LNCaP clone FGC (cell line): ENCODE results near the gene CAMK2A.

Experiments used
- DNase-seq: peaks from one replicate; pipeline ENCODE4 v3.0.0-alpha.2; 2011; ENCODE audit warnings: low read depth
- H3K4me3 ChIP-seq: 2 replicates; pipeline ENCODE4 v1.5.1; 2011; ENCODE audit warnings: mild to moderate bottlenecking, low read depth, low read length, control low read depth
- TF ChIP-seq, protein P1 (sequence below): IDR thresholded peaks from 2 replicates; pipeline ENCODE4 v1.5.1; 2012; ENCODE audit warnings: mild to moderate bottlenecking; ENCODE audit not compliant: control insufficient read depth, insufficient read depth; ENCODE audit errors: extremely low read depth

CAMK2A gene

DNA sequence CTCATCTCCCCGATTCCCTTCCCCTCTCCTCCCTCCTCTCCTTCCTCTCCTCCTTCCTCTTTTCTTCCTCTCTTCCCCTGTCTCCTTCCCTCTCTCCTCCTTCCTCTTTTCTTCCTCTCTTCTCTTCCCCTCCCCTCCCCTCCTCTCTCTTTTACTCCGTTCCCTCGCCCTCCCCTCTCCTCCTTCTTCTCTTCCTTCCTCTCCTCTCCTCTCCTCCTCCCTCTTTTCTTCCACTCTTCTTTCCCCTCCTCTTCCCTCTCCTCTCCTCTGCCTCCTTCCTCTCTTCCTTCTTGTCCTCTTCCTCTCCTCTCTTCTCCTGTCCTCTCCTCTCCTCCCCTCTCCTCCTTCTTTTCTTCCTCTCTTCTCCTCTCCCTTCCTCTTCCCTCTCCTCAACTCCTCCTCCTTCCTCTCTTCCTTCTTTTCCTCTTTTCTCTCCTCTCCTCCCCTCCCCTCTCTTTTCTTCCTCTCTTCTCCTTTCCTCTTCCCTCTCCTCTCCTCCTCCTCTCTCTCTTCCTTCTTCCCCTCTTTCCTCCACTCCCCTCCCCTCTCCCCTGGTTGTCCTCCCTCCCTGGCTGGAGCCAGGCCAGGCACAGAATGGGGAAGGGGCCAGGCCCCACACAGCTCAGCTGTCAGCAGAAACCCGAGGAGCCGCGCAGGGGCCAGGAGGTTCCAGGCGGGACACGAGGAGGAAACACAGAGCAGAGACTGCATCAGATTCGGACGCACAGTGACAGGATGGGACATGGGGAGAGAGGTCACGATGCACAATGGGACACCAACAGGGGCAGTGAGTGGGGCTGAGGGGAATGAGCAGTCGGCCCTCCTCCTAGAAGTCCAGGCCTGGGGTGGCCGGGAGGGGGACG is 48.0 kb downstream of the CAMK2A start:
- TF ChIP-seq, protein P1, sequence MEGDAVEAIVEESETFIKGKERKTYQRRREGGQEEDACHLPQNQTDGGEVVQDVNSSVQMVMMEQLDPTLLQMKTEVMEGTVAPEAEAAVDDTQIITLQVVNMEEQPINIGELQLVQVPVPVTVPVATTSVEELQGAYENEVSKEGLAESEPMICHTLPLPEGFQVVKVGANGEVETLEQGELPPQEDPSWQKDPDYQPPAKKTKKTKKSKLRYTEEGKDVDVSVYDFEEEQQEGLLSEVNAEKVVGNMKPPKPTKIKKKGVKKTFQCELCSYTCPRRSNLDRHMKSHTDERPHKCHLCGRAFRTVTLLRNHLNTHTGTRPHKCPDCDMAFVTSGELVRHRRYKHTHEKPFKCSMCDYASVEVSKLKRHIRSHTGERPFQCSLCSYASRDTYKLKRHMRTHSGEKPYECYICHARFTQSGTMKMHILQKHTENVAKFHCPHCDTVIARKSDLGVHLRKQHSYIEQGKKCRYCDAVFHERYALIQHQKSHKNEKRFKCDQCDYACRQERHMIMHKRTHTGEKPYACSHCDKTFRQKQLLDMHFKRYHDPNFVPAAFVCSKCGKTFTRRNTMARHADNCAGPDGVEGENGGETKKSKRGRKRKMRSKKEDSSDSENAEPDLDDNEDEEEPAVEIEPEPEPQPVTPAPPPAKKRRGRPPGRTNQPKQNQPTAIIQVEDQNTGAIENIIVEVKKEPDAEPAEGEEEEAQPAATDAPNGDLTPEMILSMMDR, result no peak
- no peak overlapping the region for H3K4me3 ChIP-seq
- no peak for DNase-seq

GRCh38 chr5:150239794-150240122 is 49.8 kb downstream of the CAMK2A start:
- TF ChIP-seq, protein P1, result no peak
- H3K4me3 ChIP-seq, result no peak overlapping the region
- DNase-seq, result no peak

DNA sequence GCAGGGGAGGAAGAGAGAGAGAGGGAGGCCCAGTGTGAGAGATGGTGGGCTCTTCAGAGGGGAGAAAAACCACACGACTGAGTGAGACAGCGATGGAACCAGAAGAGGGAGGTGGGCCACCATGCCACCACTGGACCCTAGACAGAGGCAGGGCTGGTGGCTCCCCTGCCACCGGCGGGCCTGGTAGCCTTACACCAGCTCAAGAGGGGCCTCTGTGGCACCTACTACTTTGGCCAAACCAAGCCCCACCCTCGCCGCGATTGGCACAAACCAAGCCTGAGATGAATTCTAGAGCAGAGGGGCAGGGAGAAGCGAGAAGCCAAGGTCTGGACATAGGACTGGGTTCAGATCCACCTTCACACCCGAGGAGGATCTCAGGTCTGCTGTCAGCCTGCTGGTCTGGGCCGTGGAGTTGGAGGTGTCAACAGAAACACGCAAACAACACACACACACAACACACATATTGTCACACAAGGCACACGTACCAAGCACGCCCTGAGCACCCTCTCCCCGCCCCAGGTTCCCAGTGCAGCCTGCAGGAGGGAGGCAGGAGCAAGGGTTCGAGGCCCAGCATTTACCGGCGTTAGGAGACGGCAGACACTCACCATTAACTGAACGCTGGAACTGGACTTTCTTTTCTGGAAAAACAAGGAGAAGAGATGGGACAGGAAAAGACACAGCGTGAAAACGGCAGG is 50.3 kb downstream of the CAMK2A start:
- no peak overlapping the region for H3K4me3 ChIP-seq
- TF ChIP-seq, protein P1, result no peak
- DNase-seq, result no peak

GRCh38 chr5:150238646-150239045 is 50.9 kb downstream of the CAMK2A start:
- H3K4me3 ChIP-seq, result no peak overlapping the region
- DNase-seq, result no peak
- TF ChIP-seq, protein P1, result no peak

GRCh38 chr5:150236981-150237754 is 52.4 kb downstream of the CAMK2A start:
- TF ChIP-seq, protein P1, result no peak
- no peak for DNase-seq
- H3K4me3 ChIP-seq, result no peak overlapping the region

GRCh38 chr5:150236313-150236712 is 53.3 kb downstream of the CAMK2A start:
- no peak overlapping the region for H3K4me3 ChIP-seq
- TF ChIP-seq, protein P1, result no peak
- no peak for DNase-seq
